ENCODE measurements around the gene AFF1.
"Not testable (repeated sequence)": the region's sequence is repeated elsewhere in the genome, so short reads cannot be mapped to it uniquely, and the experiment has no call there.

AFF1 gene

DNA sequence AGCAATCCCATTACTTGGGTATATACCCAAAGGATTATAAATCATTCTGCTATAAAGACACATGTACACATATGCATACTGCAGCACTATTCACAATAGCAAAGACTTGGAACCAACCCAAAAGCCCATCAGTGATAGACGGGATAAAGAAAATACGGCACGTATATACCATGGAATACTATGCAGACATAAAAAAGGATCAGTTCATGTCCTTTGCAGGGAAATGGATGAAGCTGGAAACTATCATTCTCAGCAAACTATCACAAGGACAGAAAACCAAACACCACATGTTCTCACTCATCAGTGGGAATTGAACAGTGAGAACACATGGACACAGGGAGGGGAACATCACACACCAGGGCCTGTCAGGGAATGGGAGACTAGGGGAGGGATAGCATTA, 54.8 kb downstream of the AFF1 start:
- FAIRE-seq = not testable (repeated sequence)

DNA sequence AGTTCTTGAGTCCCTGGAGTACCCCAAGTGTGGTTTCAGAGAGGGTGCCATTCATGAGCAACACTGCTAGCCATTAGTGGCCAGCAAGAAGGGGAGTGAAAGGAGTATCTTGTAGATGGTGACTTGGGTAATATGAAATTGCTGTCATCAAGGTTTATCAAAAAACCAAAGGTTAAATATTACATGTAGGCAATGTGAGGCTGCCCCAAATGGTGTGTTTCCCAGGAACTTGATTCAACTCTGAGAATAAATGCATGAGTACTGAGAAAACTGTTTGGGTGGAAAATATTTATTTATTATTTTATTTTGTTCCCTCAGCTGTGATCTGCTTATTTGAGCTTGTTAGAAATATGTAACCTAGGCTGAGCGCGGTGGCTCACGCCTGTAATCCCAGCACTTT, 55.7 kb downstream of the AFF1 start:
- FAIRE-seq = no peak

DNA sequence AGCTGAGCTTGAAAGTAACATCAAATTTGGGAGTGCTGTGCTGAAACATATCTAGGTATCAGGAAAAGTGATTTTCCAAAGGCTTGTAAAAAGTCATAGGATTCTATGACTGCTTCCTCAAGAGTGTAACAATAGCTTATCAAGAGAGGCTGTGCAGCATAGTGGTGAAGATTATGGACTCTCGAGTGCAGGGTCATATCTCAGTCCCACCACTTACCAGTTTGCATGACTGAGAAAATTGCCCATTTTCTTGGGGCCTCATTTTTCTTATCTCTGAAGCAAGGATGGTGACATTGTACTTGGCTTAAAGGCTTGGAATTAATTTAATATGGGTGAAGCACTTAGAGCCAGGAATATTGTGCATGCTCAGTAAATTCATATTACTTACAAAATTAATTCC, 57.2 kb downstream of the AFF1 start:
- FAIRE-seq = no peak

DNA sequence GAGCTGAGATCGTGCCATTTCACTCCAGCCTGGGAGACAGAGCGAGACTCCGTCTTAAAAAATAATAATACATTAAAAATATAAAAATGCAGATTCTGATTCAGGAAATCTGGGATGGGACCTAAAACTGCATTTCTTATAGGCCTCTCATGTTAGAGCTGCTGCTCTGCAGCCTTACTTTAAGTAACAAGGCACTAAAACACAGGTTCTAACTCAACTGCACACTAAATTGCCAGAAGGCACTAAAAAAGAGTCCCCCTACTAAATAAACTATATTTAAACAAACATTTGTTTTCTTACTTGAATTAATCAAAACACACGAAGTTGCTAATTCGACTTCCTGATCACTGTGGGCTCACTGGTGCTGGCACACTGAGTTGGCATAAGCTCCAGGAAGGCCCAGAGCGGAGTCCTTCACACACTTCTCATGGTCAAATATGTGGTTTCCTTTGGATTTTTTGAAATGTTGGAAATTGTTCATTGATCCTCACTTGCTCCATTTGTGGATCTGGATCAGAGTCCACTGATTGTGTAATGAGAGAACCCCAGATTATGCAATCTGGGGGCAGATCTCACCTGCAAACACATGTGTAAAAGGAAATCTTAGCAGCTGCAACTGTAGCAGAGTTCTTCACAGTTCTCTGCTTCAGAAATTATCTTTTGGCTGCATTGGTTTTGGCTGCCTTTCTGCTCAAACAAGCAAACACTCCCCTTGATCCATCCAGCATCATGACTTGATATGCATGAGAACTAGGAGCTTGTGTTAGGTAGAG, 59.3 kb downstream of the AFF1 start:
- no peak for FAIRE-seq

DNA sequence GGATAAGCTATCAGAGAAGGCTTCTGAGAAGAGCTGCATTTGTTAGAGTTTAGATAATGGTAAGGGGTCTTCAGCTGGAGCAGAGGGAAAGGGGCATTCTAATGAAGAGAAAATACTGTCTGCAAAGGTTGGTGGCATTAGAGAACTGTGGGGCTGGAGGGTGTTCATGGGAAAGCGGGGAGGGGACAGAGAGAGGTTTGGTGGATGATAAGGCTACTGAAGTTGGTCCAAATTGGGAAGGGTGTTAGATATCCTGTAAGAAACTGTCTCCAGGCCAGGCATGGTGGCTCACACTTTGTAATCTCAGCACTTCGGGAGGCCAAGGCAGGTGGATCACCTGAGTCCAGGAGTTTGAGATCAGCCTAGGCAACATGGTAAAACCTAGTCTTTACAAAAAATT, 59.9 kb downstream of the AFF1 start:
- FAIRE-seq = no peak

DNA sequence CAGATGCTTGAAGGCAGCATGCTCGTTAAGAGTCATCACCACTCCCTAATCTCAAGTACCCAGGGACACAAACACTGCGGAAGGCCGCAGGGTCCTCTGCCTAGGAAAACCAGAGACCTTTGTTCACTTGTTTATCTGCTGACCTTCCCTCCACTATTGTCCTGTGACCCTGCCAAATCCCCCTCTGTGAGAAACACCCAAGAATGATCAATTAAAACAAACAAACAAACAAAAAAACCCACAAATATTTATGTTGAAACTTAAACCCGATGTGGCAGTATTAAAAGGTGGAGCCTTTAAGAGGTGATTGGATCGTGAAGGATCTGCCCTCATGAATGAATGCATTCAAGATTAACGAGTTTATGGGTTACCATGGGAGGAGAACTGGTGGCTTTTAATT, 61.7 kb downstream of the AFF1 start:
- not testable (repeated sequence) for FAIRE-seq

DNA sequence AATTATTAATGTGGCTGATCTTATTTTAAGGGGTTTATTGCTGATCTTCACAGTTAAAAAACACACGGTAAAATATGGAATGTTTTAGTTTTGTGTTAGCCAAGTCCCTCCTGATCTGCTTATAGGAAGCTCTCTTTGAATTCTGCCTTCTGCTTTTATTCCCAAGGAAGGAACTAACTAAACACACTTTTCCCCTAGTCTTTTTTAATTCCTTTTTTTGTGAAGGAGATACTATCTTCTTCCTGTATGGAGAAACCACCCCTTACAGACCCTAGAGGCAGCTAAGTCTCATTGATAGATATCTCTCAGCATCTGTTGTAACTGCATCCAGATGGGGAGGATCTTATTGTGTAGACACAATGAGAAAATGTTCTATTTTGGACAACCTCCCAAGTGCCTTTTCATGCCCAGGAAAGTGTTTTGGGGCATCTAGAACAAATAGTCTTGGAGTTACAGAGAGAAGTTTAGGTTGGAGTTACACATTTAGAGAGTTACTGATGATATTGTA, 64.4 kb downstream of the AFF1 start:
- no peak for FAIRE-seq

DNA sequence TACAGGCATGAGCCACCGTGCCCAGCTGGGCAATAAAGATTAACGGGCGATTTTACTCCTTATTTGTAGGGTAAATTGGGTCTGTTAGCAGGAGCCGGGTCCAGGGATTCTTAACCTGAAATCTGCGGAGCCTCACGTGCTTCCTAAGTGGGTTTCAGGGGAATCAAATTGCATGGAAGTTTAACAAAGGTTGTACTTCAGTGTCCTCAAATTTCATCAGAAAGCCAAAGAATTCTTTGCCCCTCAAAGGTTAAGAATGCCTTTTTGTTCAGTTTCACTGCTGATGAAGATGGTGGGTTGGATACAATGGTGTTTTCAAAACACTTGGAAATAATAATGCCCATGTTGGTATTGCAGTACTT, 67.9 kb downstream of the AFF1 start:
- FAIRE-seq = no peak

DNA sequence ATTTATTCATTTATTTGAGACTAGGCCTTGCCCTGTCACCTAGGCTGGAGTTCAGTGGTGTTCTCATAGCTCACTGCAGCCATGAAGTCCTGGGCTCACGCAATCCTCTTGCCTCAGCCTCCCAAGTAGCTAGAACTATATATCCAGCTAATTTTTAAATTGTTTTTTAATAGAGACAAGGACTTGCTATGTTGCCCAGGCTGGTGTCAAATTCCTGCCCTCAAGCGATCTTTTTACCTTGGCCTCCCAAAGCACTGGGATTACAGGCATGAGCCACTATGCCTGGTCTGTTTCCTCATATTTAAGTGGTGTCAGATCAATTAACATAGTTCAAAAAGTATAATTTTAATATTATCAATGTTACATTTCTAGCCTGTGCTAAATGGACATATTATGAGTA, 68.5 kb downstream of the AFF1 start:
- no peak for FAIRE-seq

DNA sequence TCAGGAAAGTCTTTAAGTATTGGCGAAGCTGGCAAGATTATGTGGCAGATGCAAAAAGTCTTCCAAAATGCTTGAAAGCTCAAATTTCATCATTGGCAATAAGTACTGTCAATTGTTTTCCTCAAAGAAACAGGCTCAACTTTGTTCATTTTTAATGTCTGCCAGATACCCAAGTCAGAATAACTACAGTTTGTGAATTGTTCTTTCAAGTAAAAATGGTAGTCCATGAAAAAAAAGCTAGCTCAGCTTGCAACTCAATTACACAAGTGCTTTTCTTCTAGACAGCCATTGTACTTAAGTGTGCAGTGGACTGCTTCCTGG, 70.5 kb downstream of the AFF1 start:
- FAIRE-seq = no peak

DNA sequence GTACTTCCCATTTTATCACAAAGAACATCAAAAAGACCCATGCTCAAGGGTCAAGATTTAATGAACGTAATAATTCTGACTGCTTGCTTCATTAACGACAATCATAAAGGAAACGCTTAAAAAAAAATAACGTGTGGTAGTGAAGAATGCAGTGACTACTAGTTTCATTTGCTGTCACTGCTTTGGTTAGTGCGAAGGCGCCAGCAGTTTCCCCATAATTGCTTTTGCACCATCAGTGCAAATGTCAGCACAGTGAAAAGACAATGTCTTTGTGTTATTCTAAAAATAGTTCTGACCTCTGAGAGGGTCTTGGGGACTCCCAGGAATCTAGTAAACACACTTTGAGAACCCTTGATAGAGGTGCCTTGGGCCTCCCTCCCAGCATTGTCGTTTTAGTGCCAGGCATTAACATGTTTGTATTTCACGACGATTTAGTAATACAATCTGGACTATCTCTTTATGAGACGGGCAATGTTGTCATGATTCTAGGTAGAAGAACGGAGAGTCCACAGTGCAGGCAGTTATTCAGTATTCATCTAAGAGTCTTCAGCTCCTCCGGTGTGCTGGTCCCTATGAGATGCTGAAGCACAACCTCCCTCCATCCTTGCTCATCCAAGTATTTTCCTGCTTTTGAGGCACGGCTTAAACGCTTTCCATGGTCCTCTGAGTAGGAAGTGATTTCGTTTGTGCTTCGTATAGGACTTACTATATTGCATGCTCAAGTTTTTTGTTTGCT, 71.0 kb downstream of the AFF1 start:
- FAIRE-seq = no peak

DNA sequence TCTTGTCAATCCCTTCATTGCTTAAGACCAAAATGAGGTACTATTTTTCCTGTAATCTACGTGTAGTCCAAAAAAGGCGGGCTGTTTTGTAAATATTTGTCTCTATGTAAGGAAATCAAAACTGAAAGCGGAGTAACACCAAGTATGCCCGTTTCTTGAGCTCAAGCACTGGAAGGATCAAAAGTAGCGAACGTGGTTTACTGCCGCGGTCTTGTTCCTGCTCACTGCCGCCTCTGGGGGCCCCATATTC, 71.5 kb downstream of the AFF1 start:
- FAIRE-seq = no peak

DNA sequence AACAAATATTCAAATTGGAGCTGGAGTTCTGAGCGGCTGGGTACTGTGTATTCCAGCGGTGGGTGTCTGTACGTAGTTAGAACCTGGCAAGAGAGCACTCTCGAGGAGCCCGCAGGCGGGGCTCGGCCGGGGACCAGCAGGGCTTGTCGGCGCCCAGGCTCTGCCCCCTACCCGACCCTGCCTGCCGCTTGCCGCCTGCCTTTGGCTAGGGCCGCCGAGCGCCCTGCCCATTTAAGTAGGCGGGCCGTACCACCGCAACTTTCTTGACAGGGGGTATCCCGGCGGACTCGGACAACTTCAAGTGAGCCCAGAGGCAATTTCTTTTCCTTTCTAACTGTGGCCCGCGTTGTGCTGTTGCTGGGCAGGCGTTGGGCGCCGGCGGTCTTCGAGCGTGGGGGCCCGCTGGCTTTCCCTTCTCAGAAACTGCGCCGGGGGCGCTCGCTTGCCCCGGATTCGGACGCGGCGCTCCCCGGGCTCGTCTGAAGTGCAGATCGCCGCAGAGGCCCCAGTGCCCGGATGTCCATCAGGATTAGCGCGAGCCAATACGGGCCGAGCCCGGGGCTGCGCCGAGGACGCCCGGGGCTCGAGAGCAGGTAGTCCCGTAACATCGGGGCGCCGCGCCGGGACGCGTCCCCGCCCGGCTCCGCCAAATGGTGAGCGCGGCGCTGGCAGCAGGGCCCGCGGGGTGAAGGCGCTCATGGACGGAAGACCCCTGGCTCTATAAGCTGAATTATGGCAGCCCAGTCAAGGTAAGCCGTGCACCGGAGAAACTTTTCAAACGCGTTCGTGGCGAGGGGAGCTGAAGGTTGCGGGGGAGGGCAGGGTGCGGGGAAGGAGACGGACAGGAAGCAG, 72.1 kb downstream of the AFF1 start:
- FAIRE-seq = no peak

DNA sequence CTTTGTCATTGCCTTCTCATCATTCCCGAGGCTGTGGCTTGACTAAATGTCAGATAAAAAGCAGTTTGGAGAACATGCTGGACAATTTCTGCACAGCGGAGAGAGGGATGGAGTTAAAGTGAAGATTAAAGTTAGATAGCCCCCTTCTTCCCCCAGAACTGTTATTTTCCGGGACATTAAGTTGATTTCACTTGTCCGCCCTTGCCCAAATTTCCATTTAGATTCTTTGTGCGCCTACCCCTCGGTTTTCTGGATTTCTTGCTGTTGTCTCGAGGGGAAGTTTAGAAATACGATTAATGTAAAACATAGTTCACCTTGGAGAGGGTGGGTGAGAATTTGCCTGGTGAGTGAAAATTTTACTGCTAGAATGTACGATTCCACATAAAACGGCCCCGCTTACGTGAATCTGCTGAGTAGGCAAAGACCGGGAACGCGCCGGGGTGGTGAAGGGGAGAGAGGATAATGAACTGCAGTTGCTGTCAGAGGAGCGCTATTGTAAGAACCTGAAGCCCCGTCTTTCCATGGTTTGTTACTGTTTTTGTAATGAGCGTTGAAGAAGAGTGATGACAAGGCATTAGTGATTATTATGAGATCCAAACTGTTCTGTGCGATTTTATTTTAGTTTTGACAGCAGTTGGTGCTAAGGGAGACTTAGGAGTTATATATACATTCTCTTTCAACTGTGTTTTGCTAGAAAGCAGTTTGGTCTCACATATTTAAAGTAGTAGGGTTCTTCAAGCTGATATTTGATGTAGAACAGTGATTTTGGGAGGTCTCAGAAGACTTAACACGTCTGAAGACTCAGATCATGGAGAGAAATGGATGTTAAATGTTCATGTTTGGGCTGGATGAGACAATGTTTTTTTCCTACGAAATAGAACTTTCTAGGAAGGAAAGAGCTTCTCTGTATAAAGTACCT, 73.0 kb downstream of the AFF1 start:
- no peak for FAIRE-seq

DNA sequence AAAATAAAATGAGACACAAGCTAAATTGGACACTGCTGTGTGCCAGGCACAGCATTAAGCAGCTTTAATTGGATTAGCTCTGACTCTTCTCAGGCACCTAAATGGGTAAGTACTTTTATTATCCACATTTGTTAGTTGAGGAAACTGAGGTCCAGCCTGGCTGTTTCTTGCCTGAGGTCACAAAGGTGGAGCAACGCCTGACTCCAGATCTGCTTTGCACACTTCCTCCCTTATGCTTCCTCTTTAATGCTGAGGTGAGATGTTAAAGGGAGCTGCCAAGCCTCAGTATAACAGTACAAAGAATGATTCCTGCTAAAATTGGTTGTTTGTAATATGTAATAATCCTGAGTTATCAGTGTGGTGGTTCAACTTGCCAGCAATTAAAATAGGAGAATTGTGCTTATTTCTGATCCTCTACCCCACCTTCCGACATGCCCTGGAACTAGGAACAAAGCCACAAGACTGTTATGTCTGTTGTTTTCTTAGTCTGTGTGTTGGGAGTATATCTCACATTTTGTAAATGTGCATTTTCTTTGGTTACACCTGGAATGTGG, 74.4 kb downstream of the AFF1 start:
- FAIRE-seq = no peak

DNA sequence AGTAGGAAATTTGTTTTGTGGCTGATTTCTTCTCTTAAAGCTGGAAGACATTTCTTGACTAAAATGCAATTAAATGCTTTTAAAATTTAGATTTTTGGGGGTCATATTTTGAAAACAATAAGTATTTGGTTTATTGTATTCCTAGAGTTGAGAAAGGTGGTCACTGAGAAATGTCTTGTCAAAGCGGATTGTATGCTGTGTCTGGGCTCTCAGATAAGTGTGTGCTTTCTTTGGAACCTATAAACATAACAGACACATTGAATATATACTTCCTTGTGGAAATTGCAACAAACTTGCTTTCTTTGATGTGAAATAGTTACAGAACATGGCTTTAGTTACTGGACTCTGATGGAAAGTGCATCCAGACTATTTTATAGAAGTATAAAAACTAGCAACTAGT, 75.4 kb downstream of the AFF1 start:
- no peak for FAIRE-seq

DNA sequence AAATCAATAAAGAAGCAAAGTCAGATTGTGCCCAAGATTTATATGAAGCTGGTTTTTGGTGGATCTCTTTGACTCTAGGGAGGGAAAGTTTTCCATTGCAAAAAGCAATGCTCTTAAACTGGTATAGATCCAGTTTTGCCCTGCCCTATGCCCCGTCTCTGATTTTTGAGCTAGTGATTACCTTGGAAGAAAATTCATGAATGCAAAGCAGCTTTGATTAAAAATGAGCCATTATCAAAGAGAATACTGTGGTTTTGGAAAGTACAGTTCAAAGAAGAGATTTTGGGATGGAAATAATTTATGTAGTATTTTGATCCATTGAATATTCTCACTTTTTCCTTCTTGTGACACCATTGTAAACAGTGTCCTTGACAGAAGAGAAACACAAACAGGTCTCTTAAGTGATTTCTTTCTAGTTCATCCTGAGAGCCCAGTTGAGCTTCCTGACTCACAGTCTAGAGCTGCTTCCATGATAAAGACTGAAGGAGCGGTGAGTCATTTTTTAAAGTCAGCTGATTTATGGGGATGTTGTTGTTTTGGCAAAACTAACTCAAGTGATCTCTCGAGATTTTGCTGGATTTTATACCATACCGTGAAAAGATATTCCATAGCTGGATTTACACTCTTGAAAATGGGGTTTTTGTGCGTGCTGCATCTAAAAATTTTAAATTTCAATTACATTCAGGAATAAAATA, 76.7 kb downstream of the AFF1 start:
- FAIRE-seq = no peak

DNA sequence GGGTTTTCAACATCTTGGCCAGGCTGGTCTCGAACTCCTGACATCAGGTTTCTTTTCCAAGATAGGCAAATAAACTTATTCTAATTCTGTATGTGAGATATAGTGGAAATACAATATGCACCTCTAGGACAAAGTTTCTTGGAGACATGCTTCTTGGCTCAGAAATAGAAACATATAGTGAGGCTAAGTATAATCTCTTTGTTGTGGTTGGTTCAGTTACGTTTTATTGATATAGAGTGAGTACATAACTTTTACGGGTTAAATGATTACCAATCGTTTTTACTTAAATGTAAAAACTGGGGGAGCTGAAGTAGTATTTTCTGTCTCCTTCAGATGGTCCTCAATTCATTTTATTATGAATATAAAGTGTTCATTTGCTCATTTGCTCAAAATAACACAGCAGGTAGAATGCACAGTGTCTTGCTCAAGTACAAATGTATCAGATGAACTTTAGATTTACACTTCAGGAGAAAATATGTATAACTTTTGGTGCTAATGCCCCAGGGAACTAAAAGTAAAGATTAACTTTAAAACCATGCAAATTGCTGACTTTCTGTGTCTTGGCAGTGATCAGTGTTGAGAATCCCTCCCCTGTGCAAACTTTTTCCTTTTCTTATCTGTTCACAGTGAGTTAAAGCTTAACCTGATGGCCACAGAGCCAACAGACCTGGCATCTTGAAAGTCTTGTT, 77.6 kb downstream of the AFF1 start:
- no peak for FAIRE-seq

DNA sequence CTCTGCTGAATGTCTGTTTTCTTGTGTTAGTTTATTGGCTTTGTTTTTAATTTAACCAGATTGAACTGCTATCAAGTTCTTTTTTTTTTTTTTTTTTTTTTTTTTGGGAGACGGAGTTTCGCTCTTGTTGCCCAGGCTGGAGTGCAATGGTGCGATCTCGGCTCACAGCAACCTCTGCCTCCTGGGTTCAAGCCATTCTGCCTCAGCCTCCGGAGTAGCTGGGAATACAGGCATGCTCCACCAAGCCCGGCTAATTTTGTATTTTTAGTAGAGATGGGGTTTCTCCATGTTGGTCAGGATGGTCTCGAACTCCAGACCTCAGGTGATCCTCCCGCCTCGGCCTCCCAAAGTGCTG, 78.1 kb downstream of the AFF1 start:
- not testable (repeated sequence) for FAIRE-seq

DNA sequence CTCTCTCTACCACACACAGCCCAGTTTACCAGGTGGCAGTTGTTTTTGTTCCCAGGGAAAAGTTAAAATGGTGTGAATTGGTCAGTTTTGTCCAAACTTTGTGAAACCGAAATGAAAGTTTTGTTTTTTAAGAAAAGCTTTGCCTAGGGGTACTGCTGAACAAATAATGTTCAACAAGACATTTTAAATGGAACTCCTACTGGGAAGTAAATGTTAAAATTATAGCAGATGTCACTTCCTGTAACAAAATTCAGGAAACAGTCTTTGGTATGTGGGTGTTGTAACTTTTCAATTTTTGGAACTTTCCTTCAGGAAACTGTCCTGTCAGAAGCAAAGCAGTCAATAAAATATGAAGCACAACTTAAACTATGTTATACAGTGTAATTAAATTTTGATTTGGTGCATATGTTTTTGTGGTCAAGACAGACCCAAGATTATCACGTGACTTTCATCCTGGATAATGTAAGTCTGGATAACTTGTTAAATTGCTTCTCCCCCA, 79.5 kb downstream of the AFF1 start:
- peak; percentile 29 for FAIRE-seq

DNA sequence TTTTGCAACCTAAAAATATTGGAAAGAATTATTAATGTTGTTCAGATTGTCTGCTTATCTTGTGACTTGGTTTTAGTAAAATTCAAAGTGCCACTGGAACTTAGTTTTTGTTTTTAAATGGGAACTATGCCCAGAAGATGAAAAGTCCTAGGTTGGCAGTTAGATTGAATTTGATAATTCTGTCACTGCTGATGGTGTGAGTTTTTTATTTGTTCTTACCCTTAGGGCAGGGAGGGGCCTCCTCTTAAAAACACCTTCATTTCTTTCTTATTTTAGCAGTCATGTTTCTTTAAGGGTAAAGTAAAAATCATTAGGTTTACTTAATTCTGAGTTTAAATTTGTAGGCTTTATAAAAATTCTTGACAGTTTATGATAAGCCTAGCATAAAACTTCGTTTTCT, 80.6 kb downstream of the AFF1 start:
- FAIRE-seq = no peak
